Skeletal muscle tissue (tissue), 4 donors: ENCODE measurements around the gene PALMD. TPM values are rescaled to one million over a fixed set of nuclear protein-coding genes. Genes with fewer than 3 reads are reported as not detected.
A peak's percentile ranks its signal among the peaks of the same experiment; 100 is the strongest.

Experiments
- H3K27ac ChIP-seq: one replicate; pipeline ENCODE4 v1.7.0; 2013; ENCODE audit warnings: mild to moderate bottlenecking, low read depth, low read length, inconsistent platforms
- H3K27me3 ChIP-seq, 3 donors: one replicate each; pipeline ENCODE4 v1.7.0; 2013; ENCODE audit warnings: low read length in 3 of 3; ENCODE audit not compliant: control insufficient read depth in 3 of 3, insufficient read depth in 3 of 3
- H3K36me3 ChIP-seq, 3 donors: one replicate each; pipeline ENCODE4 v1.7.0; 2013; ENCODE audit warnings: low read length in 3 of 3; ENCODE audit not compliant: control insufficient read depth in 3 of 3, insufficient read depth in 3 of 3
- H3K4me1 ChIP-seq, 3 donors: one replicate each; pipeline ENCODE4 v1.7.0; 2013; ENCODE audit warnings: low read length in 3 of 3, mild to moderate bottlenecking in 3 of 3; ENCODE audit not compliant: control insufficient read depth in 3 of 3, insufficient read depth in 3 of 3
- H3K4me3 ChIP-seq, 3 donors: one replicate each; pipeline ENCODE4 v1.7.0; 2013; ENCODE audit warnings: low read length in 3 of 3
- H3K9ac ChIP-seq, 3 donors: one replicate each; pipeline ENCODE4 v1.7.0; 2013; ENCODE audit warnings: low read length in 3 of 3, mild to moderate bottlenecking in 3 of 3, moderate library complexity in 2 of 3, low read depth in 1 of 3
- H3K9me3 ChIP-seq, 3 donors: one replicate each; pipeline ENCODE4 v1.7.0; 2013; ENCODE audit warnings: low read length in 3 of 3; ENCODE audit not compliant: control insufficient read depth in 3 of 3
- total RNA-seq: library from RNA; depleted of rRNA; stranded (reverse); fragments of >200 nt; gene quantifications from one replicate; pipeline ENCODE4 v1.2.3, GENCODE V29; 2014
- donor health status: Osteomylitis.

PALMD gene
- total RNA-seq, 1 donor from 2014 or later: 46.4 TPM

- H3K4me3 ChIP-seq: no peak overlapping the region
- peaks cover 0 to 2% (median 0%) of the 10 kb centered on the region in 3 donors for H3K9me3 ChIP-seq
- no peaks in the 10 kb centered on the region for H3K27me3 ChIP-seq
- no peak overlapping the region for H3K9ac ChIP-seq
- no peaks in the 10 kb centered on the region for H3K36me3 ChIP-seq
- peaks cover 0 to 3% (median 0%) of the 10 kb centered on the region in 3 donors for H3K4me1 ChIP-seq
- H3K27ac ChIP-seq: no peak overlapping the region
These were observed 38.3 kb upstream of the PALMD start for GRCh38 chr1:99607590-99607989.

GRCh38 chr1:99608058-99608457 is 37.9 kb upstream of the PALMD start:
- H3K4me1 ChIP-seq: peaks cover 0 to 3% (median 0%) of the 10 kb centered on the region in 3 donors
- no peak overlapping the region for H3K27ac ChIP-seq
- H3K27me3 ChIP-seq: no peaks in the 10 kb centered on the region
- H3K9ac ChIP-seq: no peak overlapping the region
- H3K9me3 ChIP-seq: peaks cover 0 to 2% (median 0%) of the 10 kb centered on the region in 3 donors
- no peaks in the 10 kb centered on the region for H3K36me3 ChIP-seq
- H3K4me3 ChIP-seq: no peak overlapping the region

GRCh38 chr1:99613716-99614115 is 32.2 kb upstream of the PALMD start:
- no peak overlapping the region for H3K9ac ChIP-seq
- H3K9me3 ChIP-seq: no peaks in the 10 kb centered on the region
- no peaks in the 10 kb centered on the region for H3K27me3 ChIP-seq
- no peaks in the 10 kb centered on the region for H3K36me3 ChIP-seq
- no peaks in the 10 kb centered on the region for H3K4me1 ChIP-seq
- H3K27ac ChIP-seq: no peak overlapping the region
- H3K4me3 ChIP-seq: no peak overlapping the region

- Histone ChIP-seq H3K36me3 (no peaks in the 10 kb centered on the region), H3K4me3 (no peak overlapping the region), H3K9ac (no peak overlapping the region), H3K9me3 (no peaks in the 10 kb centered on the region), H3K27ac (no peak overlapping the region), H3K27me3 (no peaks in the 10 kb centered on the region), H3K4me1 (no peaks in the 10 kb centered on the region)
These were observed 31.2 kb upstream of the PALMD start for GRCh38 chr1:99614728-99615127.

GRCh38 chr1:99619583-99619982 is 26.3 kb upstream of the PALMD start:
- H3K4me3 ChIP-seq: no peak overlapping the region
- no peaks in the 10 kb centered on the region for H3K27me3 ChIP-seq
- no peaks in the 10 kb centered on the region for H3K36me3 ChIP-seq
- H3K27ac ChIP-seq: no peak overlapping the region
- no peak overlapping the region for H3K9ac ChIP-seq
- peaks cover 0 to 6% (median 0%) of the 10 kb centered on the region in 3 donors for H3K4me1 ChIP-seq
- no peaks in the 10 kb centered on the region for H3K9me3 ChIP-seq

GRCh38 chr1:99621340-99621901 is 24.5 kb upstream of the PALMD start:
- Histone ChIP-seq H3K27ac (peak overlapping the region; percentile 78), H3K9ac (no peak overlapping the region), H3K9me3 (no peaks in the 10 kb centered on the region)

GRCh38 chr1:99622702-99623347 is 23.1 kb upstream of the PALMD start:
- Histone ChIP-seq H3K36me3 (no peaks in the 10 kb centered on the region), H3K4me1 (peaks cover 0 to 6% (median 0%) of the 10 kb centered on the region in 3 donors), H3K27ac (no peak overlapping the region), H3K9me3 (no peaks in the 10 kb centered on the region), H3K27me3 (no peaks in the 10 kb centered on the region), H3K4me3 (no peak overlapping the region), H3K9ac (no peak overlapping the region)

More at GRCh38 chr1:99621340-99621901, 24.5 kb upstream of the PALMD start:
- Histone ChIP-seq H3K36me3 (no peaks in the 10 kb centered on the region), H3K4me1 (peaks cover 0 to 6% (median 0%) of the 10 kb centered on the region in 3 donors), H3K4me3 (peak overlapping the region in 1 of 3 donors; percentile 22), H3K27me3 (no peaks in the 10 kb centered on the region)

GRCh38 chr1:99623554-99623953 is 22.4 kb upstream of the PALMD start:
- Histone ChIP-seq H3K4me3 (no peak overlapping the region), H3K36me3 (no peaks in the 10 kb centered on the region), H3K9ac (no peak overlapping the region)

GRCh38 chr1:99627615-99628014 is 18.3 kb upstream of the PALMD start:
- Histone ChIP-seq H3K9ac (no peak overlapping the region), H3K4me1 (no peaks in the 10 kb centered on the region), H3K4me3 (no peak overlapping the region), H3K27ac (no peak overlapping the region), H3K27me3 (no peaks in the 10 kb centered on the region), H3K36me3 (no peaks in the 10 kb centered on the region), H3K9me3 (no peaks in the 10 kb centered on the region)

More at GRCh38 chr1:99623554-99623953, 22.4 kb upstream of the PALMD start:
- Histone ChIP-seq H3K27ac (no peak overlapping the region), H3K4me1 (peaks cover 0 to 6% (median 0%) of the 10 kb centered on the region in 3 donors), H3K27me3 (no peaks in the 10 kb centered on the region), H3K9me3 (no peaks in the 10 kb centered on the region)

GRCh38 chr1:99629164-99629563 is 16.7 kb upstream of the PALMD start:
- Histone ChIP-seq H3K4me1 (no peaks in the 10 kb centered on the region), H3K9me3 (no peaks in the 10 kb centered on the region), H3K9ac (no peak overlapping the region), H3K27me3 (no peaks in the 10 kb centered on the region), H3K4me3 (no peak overlapping the region), H3K27ac (no peak overlapping the region), H3K36me3 (no peaks in the 10 kb centered on the region)
